Activated T-cell treated with anti-CD3 and anti-CD28 coated beads for 1 hour (primary cell): ENCODE measurements around the gene CENPB.

Experiments used
- DNase-seq: peaks from one replicate; pipeline ENCODE4 v3.0.0-alpha.2; 2020; ENCODE audit warnings: low read depth

The CENPB gene

GRCh38 chr20:3788685-3789155 lies 2.2 kb upstream of the CENPB start:
- no peak for DNase-seq

- no peak for DNase-seq
Measured at GRCh38 chr20:3787324-3788014, 929 bp upstream of the CENPB start.

GRCh38 chr20:3786126-3786484 lies 435 bp downstream of the CENPB start:
- no peak for DNase-seq

GRCh38 chr20:3785240-3786125 lies 1.1 kb downstream of the CENPB start:
- no peak for DNase-seq

- no peak for DNase-seq
Measured at GRCh38 chr20:3784863-3785239, 1.7 kb downstream of the CENPB start.

- no peak for DNase-seq
Measured at GRCh38 chr20:3784216-3784853, 2.2 kb downstream of the CENPB start.

- DNase-seq: no peak
Measured at GRCh38 chr20:3783511-3784195, 2.9 kb downstream of the CENPB start.

GRCh38 chr20:3783068-3783489 lies 3.5 kb downstream of the CENPB start:
- no peak for DNase-seq

GRCh38 chr20:3782597-3782996 lies 3.9 kb downstream of the CENPB start:
- no peak for DNase-seq

GRCh38 chr20:3781153-3781910 lies 5.2 kb downstream of the CENPB start, which contains the start of gene SPEF1:
Gene SPEF1, minus strand, starts transcription at chr20:3781448. Its CDS starts 161 bp downstream, at chr20:3781287.
- no peak for DNase-seq

- no peak for DNase-seq
Measured at GRCh38 chr20:3778976-3779375, 7.6 kb downstream of the CENPB start.

- DNase-seq: no peak
Measured at GRCh38 chr20:3777716-3778629, 8.6 kb downstream of the CENPB start.

- no peak for DNase-seq
Measured at GRCh38 chr20:3777381-3777715, 9.2 kb downstream of the CENPB start.

GRCh38 chr20:3775457-3776108 lies 11.0 kb downstream of the CENPB start:
- DNase-seq: no peak

GRCh38 chr20:3771552-3772058 lies 14.9 kb downstream of the CENPB start:
- no peak for DNase-seq

GRCh38 chr20:3768342-3769130 lies 18.0 kb downstream of the CENPB start:
- DNase-seq: peak; percentile 75

- DNase-seq: peak; percentile 94
Measured at GRCh38 chr20:3767427-3768341, 18.9 kb downstream of the CENPB start, which contains the start of gene ADISSP. Gene ADISSP, minus strand, starts transcription at chr20:3767753. Its CDS starts 7,653 bp downstream, at chr20:3760100.

- no peak for DNase-seq
Measured at GRCh38 chr20:3767110-3767426, 19.5 kb downstream of the CENPB start.
